SU-DHL-6 (cell line): Measurements from ENCODE around the gene THOC6.

Experiments used
- CTCF ChIP-seq: fragments of 200-600 bp; sonication (generic); IDR thresholded peaks from one replicate; pipeline ENCODE4 v1.5.1; 2017; ENCODE audit warnings: antibody characterized with exemption, mild to moderate bottlenecking, low read length, moderate library complexity; ENCODE audit not compliant: insufficient read depth, poor library complexity, severe bottlenecking
- EZH2phosphoT487 ChIP-seq: fragments of 200-600 bp; sonication (generic), shearing (Covaris generic); conservative IDR thresholded peaks from 2 replicates; pipeline ENCODE4 v1.6.1; 2018; ENCODE audit warnings: mild to moderate bottlenecking, antibody characterized with exemption, low read length, moderate library complexity, mixed read lengths

GRCh38 chr16:2983706-2984136, 40.1 kb upstream of the THOC6 start:
- TF ChIP-seq CTCF: peak; percentile 70
- no peak for TF ChIP-seq EZH2phosphoT487
